ENCODE data around the gene CSNK2A3. TPM values are rescaled to one million over a fixed set of nuclear protein-coding genes. Genes with fewer than 3 reads are reported as not detected.

CSNK2A3 gene
- total and polyA plus RNA-seq, 3 donors from 2014 or later = 1.5 to 4.0 (median 3.9) TPM

- Histone ChIP-seq H3K4me3 (no peak overlapping the region), H3K27me3 (no peaks in the 10 kb centered on the region), H3K4me1 (no peaks in the 10 kb centered on the region), H3K27ac (no peak overlapping the region), H3K36me3 (ENCODE audit: low read depth, missing control alignments) (no peaks in the 10 kb centered on the region), H3K9me3 (no peaks in the 10 kb centered on the region)
- no peak for DNase-seq
- TF ChIP-seq CTCF (IDR thresholded peaks at IDR 0.05) (no peak), POLR2A (IDR thresholded peaks at IDR 0.05) (no peak)
- WGBS, 2 donors = 82 to 91% methylated on average over 8 of the region's 8 CpGs
- intact Hi-C loops (cut with DNase I; ENCODE audit: low total_unique reads) = no loop called here
Observed at GRCh38 chr11:11378184-11378940, 25.3 kb upstream of the CSNK2A3 start.

DNA sequence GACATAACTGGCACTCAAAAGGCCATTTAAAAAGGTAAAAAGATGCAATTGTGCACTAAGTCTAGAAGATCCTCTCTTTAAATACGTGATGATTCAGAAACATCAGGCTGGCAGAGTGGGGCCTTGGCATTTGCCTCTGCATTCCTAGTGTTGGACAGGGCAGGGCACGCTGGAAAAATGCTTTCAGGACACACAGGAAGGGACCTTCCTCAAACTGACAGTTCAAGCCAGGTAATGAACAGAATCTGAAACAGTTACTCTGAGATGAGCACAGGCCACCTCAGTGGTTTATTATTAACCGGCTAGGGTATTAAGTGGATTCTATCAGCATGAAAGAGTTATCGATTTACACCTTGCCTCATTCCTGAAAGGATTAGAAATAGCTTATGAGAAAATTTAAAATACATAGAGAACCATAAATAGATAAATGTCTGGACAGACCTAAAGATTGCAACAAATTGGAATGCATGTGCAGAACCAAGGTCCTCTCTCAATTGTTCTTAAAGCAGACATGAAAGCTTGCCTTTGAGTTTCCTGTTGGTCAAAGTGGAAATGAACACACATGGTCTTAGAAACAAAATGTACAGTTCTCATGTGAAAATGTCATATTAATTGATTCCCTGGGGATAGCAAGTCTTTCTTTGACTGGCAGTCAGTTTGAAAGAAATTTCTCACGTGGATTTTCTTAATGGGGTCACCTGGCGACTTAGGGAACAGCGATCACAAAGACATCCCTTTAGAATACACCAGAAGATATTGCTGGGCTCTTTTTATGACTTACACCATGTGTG, 21.5 kb upstream of the CSNK2A3 start:
- H3K4me3 ChIP-seq = no peak overlapping the region
- WGBS, 2 donors = 91 to 94% methylated on average over 7 of the region's 7 CpGs
- no peak for TF ChIP-seq CTCF (IDR thresholded peaks at IDR 0.05)
- TF ChIP-seq POLR2A (IDR thresholded peaks at IDR 0.05) = no peak
- intact Hi-C loops (cut with DNase I; ENCODE audit: low total_unique reads) = no loop called here
- no peaks in the 10 kb centered on the region for H3K9me3 ChIP-seq
- H3K27ac ChIP-seq = no peak overlapping the region
- no peaks in the 10 kb centered on the region for H3K27me3 ChIP-seq
- H3K4me1 ChIP-seq = no peaks in the 10 kb centered on the region
- no peak for DNase-seq
- no peaks in the 10 kb centered on the region for H3K36me3 ChIP-seq (ENCODE audit: low read depth, missing control alignments)

DNA sequence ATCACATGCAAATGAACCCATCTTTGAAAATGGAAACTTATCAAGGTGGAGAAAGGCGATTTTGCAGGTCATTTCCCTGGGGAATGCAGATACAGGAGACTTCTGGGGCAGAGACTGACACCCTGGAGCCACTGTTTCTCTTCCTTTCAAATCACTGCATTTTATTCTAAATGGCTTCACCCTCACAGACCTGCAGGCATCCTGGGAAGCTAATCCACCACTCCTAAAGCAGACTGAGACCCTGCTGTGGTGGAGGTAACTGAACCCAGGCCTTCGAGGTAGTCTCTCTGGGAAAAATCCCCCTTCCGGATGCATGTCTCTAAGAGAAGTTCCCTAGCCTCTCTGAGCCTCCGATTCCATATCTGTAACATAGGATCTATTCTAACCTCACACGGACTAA, 20.9 kb upstream of the CSNK2A3 start:
- Histone ChIP-seq H3K4me1 (no peaks in the 10 kb centered on the region), H3K27me3 (no peaks in the 10 kb centered on the region), H3K9me3 (no peaks in the 10 kb centered on the region), H3K27ac (no peak overlapping the region), H3K4me3 (no peak overlapping the region), H3K36me3 (ENCODE audit: low read depth, missing control alignments) (no peaks in the 10 kb centered on the region)
- intact Hi-C loops (cut with DNase I; ENCODE audit: low total_unique reads) = no loop called here
- no peak for TF ChIP-seq POLR2A (IDR thresholded peaks at IDR 0.05)
- TF ChIP-seq CTCF (IDR thresholded peaks at IDR 0.05) = no peak
- no peak for DNase-seq
- WGBS, 2 donors = 84 to 93% methylated on average over 5 of the region's 5 CpGs

GRCh38 chr11:11372461-11372860, 19.4 kb upstream of the CSNK2A3 start:
- Histone ChIP-seq H3K4me3 (no peak overlapping the region), H3K36me3 (ENCODE audit: low read depth, missing control alignments) (no peaks in the 10 kb centered on the region), H3K9me3 (no peaks in the 10 kb centered on the region), H3K27ac (no peak overlapping the region), H3K4me1 (no peaks in the 10 kb centered on the region), H3K27me3 (no peaks in the 10 kb centered on the region)
- no peak for TF ChIP-seq POLR2A (IDR thresholded peaks at IDR 0.05)
- DNase-seq = no peak
- 79 to 88% methylated on average over 2 to 8 of the region's 8 CpGs for WGBS, 2 donors
- intact Hi-C loops (cut with DNase I; ENCODE audit: low total_unique reads) = no loop called here

DNA sequence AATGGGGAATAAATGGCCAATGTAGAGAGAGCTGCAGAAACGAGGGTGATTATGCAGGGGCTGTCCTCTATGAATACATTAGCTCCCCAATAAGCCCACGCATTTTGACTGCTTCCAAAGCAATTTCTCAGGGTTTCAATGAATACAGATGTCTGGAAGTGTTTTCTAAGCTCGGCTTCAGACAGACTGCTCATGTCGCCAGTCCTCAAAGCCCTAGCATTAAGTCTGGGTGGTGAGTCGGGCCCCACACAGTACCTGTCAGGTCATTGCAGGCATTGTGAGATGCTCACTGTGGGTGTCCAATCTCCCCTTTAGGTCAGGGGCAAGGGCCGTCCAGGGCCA, 17.9 kb upstream of the CSNK2A3 start:
- Histone ChIP-seq H3K27me3 (no peaks in the 10 kb centered on the region), H3K4me3 (no peak overlapping the region), H3K27ac (no peak overlapping the region), H3K9me3 (no peaks in the 10 kb centered on the region), H3K4me1 (no peaks in the 10 kb centered on the region), H3K36me3 (ENCODE audit: low read depth, missing control alignments) (no peaks in the 10 kb centered on the region)
- no peak for DNase-seq
- WGBS, 2 donors = 88 to 91% methylated on average over 4 to 6 of the region's 6 CpGs
- intact Hi-C loops (cut with DNase I; ENCODE audit: low total_unique reads) = no loop called here
- TF ChIP-seq POLR2A (IDR thresholded peaks at IDR 0.05) = no peak
- no peak for TF ChIP-seq CTCF (IDR thresholded peaks at IDR 0.05)
